AG09319 (cell line): Measurements from ENCODE around the gene CNTN4.
"Not testable (repeated sequence)": the region's sequence is repeated elsewhere in the genome, so short reads cannot be mapped to it uniquely, and the experiment has no call there.

Experiments
- DNase-seq: peaks from one replicate; pipeline ENCODE4 v3.0.0-alpha.2; 2010; ENCODE audit warnings: low read depth; ENCODE audit errors: extremely low read depth
- CTCF ChIP-seq: IDR thresholded peaks from 2 replicates; pipeline ENCODE4 v1.5.1; 2011; ENCODE audit warnings: low read depth, mild to moderate bottlenecking, inconsistent platforms, low read length, moderate library complexity

CNTN4 gene

DNA sequence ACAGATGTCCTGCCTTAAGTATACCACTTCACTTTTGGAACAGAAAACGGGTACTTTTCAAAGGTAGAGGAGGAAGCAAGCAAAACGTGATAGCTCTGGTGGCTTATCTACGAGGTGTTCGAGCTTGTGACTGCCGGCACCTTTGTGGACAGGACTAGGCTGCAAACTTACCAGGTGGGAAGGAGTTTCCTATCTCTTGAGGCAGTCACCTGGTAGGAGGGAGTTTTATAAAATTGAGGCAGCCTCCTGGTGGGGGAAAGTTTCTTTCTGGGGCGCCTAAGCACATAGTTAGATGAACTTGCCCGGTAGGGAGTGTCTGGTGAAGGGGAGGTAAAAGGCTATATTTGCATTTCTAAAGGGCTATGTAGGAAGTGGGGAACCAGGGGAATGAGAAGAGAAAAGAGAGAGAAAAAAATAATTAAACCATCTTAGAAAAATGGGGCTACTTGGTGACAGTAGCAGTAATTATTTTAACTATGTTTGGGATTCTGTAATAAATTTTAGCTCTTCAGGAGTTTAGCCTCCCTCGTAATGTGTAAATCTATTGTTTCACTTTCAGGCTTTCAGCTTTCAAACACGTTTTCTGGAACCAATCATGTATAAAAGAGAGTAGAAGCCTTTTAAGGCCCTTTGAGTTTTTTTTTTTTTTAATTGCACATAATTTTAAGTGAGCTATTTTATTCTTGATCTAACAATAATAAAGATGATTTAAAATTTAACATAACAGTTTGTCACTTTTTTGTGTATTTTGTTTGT lies 880.5 kb downstream of the CNTN4 start:
- TF ChIP-seq CTCF = no peak
- no peak for DNase-seq

GRCh38 chr3:2984005-2984830 lies 885.6 kb downstream of the CNTN4 start:
- no peak for TF ChIP-seq CTCF
- DNase-seq = no peak

- no peak for DNase-seq
- TF ChIP-seq CTCF = no peak
Observed at GRCh38 chr3:2984831-2985220, 886.2 kb downstream of the CNTN4 start.

- no peak for TF ChIP-seq CTCF
- DNase-seq = no peak
Observed at GRCh38 chr3:2985479-2985878, 886.8 kb downstream of the CNTN4 start.

GRCh38 chr3:2992534-2992933 lies 893.9 kb downstream of the CNTN4 start:
- TF ChIP-seq CTCF = no peak
- no peak for DNase-seq

DNA sequence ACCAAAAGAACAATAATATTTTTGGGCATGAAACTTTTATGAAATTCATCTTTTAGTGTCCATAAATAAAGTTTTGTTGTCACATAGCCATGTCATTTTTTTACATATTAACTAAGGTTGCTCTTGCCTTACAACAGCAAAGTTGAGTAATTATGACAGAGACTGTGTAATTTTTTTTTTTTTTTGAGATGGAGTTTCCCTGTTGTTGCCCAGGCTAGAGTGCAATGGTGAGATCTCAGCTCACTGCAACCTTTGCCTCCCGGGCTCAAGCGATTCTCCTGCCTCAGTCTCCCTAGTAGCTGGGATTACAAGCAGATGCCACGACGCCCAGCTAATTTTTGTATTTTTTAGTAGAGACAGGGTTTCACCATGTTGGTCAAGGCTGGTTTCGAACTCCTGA lies 894.5 kb downstream of the CNTN4 start:
- DNase-seq = not testable (repeated sequence)

DNA sequence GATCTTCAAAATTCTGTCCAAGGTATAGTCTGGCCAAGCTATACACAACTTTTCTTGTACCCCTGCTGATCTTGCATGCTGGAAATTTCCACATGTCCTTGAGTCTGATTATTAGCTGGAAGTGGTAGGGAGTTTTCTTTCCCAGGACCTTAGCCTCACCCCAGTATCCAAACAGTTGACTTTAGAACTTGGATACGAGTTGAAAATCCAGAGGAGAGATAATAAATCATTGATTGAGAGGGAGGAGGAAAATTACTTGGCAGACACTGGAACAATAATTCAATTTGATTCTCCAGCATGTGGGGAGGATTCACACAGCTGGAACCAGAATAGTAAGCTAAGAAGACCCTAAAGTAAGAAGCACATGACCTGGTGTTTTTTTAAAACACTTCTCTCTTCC lies 895.1 kb downstream of the CNTN4 start:
- DNase-seq = no peak
- no peak for TF ChIP-seq CTCF
